HG03442 (cell line): ENCODE measurements around the gene CDK14.
"Not testable (repeated sequence)": the region's sequence is repeated elsewhere in the genome, so short reads cannot be mapped to it uniquely, and the experiment has no call there.

Experiments used
- ATAC-seq: cut with Tn5 transposase; IDR thresholded peaks from one replicate; pipeline ENCODE4 v1.9.1; 2021; ENCODE audit warnings: mild to moderate bottlenecking, moderate library complexity; ENCODE audit not compliant: unreplicated experiment

CDK14 gene

DNA sequence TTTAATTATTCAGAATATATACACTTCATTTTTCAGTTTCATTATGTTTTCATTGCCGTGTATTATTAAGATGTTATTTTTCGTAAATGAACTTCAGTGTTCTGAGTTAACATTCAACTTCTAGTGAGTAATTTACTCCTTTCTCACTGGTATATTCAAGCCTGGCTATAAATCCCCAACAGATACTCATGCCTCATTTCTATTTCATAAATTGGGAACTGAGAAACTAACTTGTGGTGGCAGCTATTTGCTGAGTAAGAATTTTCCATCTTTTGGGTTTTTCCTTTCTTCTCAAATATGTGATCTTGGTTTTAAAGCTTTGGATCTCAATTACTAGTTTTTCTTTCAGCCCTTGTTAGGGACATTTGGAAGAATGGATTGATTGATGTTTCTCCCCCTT, 281.1 kb downstream of the CDK14 start:
- no peak for ATAC-seq

- no peak for ATAC-seq
Measured at GRCh38 chr7:90879924-90880323, 283.8 kb downstream of the CDK14 start.

DNA sequence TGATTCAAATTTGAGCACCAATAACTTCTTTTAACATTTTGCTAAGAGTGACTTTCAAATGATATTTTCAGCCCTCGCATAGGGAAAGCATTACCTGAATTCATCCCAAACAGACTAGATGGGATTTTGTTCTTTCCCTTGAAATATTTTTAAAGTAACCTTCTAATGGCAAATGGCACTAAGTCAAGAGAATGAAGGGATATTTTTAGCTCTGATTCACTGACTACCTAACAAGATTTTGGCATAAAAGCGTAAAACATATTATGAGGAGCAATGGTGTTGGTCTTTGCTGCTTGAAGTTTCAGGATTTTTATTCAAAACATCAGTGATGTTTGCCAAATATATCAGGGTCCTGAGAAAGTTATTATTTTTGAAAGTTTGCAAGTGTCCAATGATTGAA, 290.3 kb downstream of the CDK14 start:
- no peak for ATAC-seq

- no peak for ATAC-seq
Measured at GRCh38 chr7:90889210-90889609, 293.1 kb downstream of the CDK14 start.

DNA sequence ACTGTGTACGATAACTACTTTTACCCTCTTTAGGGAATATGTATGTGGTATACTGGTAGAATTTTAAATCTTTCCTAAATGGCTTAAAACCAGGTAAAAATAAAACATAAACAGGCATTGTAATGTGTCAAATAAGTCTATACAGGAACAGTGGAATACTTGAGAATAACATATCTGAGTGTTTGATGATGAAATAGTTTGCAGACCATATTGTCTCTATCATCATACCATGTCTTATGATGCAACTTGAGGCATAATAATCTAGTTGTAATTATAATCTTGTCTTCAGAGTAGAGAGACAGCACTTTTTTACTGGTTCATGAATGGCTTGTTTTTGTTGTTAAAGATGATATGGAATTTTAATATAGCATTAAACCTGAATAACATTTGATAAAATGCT, 293.5 kb downstream of the CDK14 start:
- no peak for ATAC-seq

DNA sequence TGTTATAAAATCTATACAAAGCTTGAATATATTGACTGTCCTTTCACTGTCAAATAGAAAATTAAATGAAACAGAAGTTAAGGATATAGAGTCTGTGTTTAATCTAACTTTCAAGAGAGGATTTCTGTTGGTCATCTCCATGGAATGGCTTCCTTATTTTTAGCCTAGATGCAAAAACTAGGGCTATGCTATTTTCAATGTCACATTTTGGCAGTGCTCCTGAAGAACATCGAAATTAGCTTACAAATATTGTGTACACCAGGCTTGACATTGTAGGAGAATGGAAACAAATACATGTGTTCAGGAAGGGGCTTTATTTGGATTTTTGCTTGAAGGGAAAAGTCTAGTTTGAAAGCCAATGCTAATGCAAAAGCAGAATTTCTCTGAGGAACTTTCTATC, 295.4 kb downstream of the CDK14 start:
- no peak for ATAC-seq

- ATAC-seq = peak; percentile 90
Measured at GRCh38 chr7:90892213-90892612, 296.1 kb downstream of the CDK14 start.

DNA sequence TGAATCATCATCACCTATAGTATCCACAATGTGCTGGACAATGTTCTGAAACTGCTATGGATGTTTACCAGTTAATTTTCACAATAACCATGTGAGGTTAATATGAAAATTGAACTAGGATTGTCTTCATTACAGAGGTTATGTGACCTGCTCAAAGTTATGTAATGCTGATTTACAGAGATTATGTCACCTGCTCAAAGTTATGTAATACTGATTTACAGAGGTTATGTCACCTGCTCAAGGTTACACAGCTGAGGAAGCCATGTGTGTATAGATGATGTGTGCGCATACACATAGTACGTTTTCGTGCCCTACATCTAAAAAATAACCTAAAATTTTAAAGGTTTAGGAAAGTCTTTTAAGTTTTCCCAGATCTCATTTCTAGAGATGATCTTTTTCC, 298.0 kb downstream of the CDK14 start:
- no peak for ATAC-seq

DNA sequence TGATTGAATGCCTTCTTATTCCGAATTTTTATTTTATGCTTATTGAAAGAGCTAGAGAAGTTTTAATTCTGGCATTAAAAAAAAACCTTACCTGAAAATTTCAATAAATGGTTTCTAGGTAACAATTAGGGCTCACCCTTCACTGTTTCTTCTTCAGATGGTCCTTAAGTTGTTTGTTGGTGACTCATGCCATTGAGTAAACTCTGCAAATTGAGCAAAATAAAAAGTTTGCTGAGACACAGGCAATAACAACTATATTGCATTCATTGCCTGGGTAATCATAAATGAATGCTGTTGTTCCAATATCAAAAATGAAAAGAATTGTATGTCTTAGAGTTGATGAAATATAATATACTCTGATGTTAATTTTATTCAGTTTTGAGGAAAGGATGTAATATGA, 300.3 kb downstream of the CDK14 start:
- no peak for ATAC-seq

DNA sequence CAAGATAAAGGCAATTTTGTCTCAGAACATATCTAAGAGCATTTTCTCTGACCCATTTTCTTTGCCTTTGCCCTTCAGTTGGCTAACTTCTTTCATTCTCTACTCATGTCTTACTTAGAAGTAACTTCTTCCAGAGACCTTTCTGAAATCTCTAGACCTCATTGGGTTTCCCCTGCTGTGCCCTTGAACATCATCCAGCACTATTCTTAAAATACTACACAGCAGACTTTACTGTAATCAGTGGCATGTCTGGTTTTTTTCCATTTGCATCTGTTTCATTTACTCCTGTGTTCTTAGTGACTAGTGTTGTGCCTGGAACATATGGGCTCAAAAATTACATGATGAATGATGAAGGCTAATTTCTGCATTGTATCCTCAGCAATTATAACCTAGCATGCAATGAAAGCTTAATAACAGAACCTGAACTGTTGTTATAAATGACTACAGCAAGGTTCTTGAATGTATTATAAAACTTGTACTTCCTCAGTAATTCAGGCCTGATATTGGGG, 301.9 kb downstream of the CDK14 start:
- peak; percentile 61 for ATAC-seq

DNA sequence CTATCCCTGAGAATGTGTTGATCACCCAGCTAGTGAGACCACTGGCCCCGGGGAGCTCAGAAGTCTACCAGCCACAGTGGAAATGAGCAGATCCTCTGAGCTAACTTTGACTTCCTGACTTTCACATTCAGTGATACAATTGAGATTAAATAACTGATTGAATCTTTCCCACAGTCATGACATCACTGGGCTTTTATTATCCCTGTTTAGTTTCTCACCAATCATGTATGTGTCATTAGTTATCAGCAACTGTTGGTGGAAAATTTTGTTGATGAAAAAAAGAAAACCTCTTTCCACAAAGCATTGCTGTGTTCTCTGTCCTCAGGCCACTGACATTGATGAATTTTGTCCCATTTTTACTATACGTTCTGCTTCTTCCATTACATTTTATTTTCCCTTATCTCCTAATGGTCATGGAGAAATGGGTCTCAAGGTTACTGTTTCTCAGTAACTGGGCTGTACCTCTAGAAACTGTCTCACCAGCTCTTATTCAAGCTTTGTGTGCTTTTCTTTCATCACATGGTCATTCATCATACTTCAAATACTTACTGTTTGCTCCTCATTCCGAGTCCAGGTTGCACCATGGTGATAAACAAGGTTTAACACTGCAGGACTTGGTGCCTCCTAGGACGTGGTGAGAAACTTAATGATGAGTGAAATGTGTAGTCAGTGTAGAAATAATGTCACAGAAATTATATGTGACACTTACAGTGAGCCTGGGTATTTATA, 304.7 kb downstream of the CDK14 start:
- ATAC-seq = no peak

DNA sequence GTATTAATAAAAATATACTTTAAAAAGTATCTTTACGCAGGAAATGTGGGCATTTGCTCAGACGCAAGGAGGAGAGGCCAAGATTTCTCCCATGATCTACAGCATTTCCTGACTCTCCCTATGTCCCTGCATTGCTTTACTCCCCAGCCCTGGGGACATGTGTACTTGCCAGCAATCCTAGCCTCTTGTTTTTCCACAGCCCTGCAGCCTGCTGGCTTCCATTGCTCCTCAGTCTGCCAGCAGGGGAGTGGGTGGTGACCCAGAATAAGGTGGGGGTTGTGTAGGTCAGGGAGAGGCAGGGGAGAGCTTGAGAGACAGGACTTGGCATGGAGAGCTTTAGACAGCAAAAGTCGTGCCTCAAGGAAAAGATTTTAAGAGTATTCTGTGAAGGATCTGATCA, 307.7 kb downstream of the CDK14 start:
- no peak for ATAC-seq

- no peak for ATAC-seq
Measured at GRCh38 chr7:90910136-90910535, 314.0 kb downstream of the CDK14 start.

DNA sequence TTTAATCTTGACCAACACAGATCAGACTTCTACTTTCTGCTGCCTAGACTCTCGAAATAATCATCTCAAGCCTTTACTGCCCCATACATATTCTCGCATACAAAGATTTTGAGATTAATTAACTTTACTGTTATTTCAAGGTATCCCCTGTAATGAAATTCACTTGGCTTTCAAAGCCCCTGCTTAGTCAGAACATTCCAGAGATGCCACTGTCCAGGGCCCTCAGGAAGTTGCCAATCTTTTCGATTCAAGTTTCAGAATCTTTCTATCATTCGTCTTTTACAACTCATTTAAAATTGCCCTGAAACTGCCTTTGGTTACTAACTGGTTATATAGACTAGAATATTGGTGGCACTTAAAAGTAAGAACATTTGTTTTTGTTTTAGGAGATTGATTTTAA, 320.2 kb downstream of the CDK14 start:
- no peak for ATAC-seq

GRCh38 chr7:90917539-90917938, 321.4 kb downstream of the CDK14 start:
- no peak for ATAC-seq

DNA sequence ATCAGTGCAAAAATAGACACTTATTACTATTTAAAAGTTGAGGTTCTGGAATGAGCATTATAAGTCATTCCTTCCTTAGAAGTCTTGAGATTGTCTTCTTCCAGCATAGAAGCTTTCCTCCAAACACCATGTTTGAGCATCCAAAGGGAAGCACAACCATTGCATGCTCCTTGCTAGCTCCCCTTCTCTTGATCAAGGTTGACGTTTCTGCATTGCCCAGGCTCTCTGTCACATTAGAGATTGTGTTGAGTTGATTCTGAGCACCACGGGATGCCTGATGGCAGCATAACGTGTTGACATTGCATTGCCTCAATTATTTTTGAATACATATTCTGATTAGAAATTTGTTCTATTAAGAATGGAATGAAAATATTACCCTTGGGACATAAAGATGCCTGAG, 322.2 kb downstream of the CDK14 start:
- no peak for ATAC-seq

- ATAC-seq = no peak
Measured at GRCh38 chr7:90919816-90920215, 323.7 kb downstream of the CDK14 start.

DNA sequence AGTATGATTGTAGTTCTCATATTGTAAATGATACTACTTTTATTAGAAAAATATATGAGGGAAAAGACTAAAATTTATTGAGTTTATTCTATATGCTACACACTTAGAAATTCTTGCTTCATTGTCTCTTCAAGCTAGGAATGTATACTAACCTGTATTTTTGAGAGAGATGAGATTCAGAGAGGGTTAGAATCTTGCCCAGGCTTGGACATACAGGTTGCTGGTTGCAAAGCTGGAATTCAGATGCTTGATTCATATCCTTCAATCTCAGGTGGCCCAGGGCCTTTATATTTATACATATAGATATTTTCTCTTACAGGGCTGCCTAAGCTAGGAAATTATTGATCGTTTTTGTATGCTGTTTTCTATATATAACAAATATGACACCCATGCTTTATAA, 324.2 kb downstream of the CDK14 start:
- ATAC-seq = no peak

DNA sequence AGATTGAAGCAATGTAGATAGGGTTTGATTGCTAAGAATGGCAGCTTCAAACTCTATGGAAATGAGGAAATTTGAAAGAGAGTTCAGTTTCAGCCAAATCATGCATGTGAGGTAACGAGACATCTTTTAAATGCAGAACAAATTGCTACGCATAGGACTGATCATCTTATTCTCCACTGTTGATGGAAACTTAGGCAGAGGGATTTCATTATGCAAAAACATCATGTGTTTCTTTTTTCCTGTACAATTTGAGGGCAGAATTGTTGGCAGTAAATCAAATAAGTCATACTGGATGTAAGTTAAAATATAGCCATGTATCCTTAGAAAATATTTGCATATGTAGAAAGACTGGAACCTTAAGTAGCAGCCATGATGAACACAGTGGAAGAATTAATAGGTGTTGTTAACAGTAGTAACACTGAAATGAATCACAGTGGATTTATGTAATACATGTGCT, 327.4 kb downstream of the CDK14 start:
- ATAC-seq = no peak

GRCh38 chr7:90928700-90929424, 332.7 kb downstream of the CDK14 start:
- ATAC-seq = not testable (repeated sequence)

DNA sequence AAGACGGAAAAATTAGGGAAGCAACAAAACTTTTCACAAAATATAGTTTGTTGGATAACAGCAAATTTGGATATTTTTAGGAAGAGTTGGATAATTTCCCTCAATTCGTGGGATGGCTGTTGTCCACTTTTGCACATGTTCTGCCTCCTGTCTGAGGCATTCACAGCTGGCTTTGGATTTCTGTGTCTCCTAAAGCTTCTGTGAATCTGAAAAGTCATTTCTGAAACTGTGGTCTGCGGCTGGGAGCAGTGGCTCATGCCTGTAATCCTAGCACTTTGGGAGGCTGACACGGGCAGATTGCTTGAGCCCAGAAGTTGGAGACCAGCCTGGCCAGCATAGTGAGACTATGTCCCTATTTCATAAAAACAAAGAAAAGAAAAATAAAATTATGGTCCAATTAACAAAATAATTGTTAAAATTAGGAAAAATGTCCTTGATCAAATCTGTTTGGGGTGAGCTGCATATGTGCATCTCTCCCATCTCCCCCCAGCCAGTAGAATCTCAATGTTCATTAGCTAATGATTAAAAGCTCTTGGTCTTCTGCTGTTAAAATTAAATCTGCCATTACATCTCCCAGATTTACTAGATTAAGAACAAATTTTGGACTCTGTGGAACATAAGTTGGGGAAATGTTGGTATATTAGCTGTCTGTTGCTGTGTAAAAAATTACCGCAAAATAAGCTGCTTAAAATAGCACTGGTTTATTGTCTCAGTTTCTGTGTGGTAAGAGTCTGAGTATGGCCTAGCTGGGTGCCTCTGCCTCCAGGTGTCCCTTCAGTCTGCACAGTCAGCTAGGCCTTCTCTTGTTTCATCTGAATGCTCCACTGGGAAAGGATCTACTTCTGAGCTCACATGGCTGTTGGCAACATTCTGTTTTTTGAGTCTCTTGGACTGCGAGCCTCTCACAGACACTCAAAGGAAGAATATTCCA, 336.1 kb downstream of the CDK14 start:
- ATAC-seq = peak; percentile 98
